Hematopoietic multipotent progenitor cell treated with erythropoietin and hydrocortisone succinate and interleukin-3 and kit ligand, for 8 days (in vitro differentiated cells): ENCODE results near the gene CDKN1A.

Experiments
- DNase-seq: peaks from one replicate; pipeline ENCODE4 v3.0.0-alpha.2; 2015

CDKN1A gene

GRCh38 chr6:36656441-36656840, 22.1 kb upstream of the CDKN1A start:
- DNase-seq, result no peak

- no peak for DNase-seq
Measured at GRCh38 chr6:36657271-36657670, 21.2 kb upstream of the CDKN1A start.

GRCh38 chr6:36657942-36658544, 20.5 kb upstream of the CDKN1A start:
- DNase-seq, result no peak

- no peak for DNase-seq
Measured at GRCh38 chr6:36659271-36659670, 19.2 kb upstream of the CDKN1A start.

- DNase-seq, result no peak
Measured at GRCh38 chr6:36660771-36661471, 17.6 kb upstream of the CDKN1A start.

- DNase-seq, result no peak
Measured at GRCh38 chr6:36662380-36662779, 16.1 kb upstream of the CDKN1A start.

GRCh38 chr6:36662827-36663256, 15.7 kb upstream of the CDKN1A start:
- peak; percentile 34 for DNase-seq

GRCh38 chr6:36663504-36664446, 14.7 kb upstream of the CDKN1A start:
- no peak for DNase-seq

- DNase-seq, result no peak
Measured at GRCh38 chr6:36665180-36665579, 13.3 kb upstream of the CDKN1A start.

GRCh38 chr6:36666287-36666686, 12.2 kb upstream of the CDKN1A start:
- no peak for DNase-seq

GRCh38 chr6:36666826-36667591, 11.5 kb upstream of the CDKN1A start:
- DNase-seq, result no peak

GRCh38 chr6:36668591-36668990, 9.9 kb upstream of the CDKN1A start:
- DNase-seq, result no peak

- DNase-seq, result no peak
Measured at GRCh38 chr6:36669002-36669401, 9.5 kb upstream of the CDKN1A start.

GRCh38 chr6:36670271-36670670, 8.2 kb upstream of the CDKN1A start:
- DNase-seq, result no peak

GRCh38 chr6:36671687-36672375, 6.7 kb upstream of the CDKN1A start:
- DNase-seq, result no peak

- DNase-seq, result no peak
Measured at GRCh38 chr6:36673882-36674281, 4.6 kb upstream of the CDKN1A start.

- no peak for DNase-seq
Measured at GRCh38 chr6:36674942-36675341, 3.6 kb upstream of the CDKN1A start.

GRCh38 chr6:36676141-36677058, 2.1 kb upstream of the CDKN1A start:
- DNase-seq, result no peak

- DNase-seq, result no peak
Measured at GRCh38 chr6:36677059-36677749, 1.3 kb upstream of the CDKN1A start.

GRCh38 chr6:36677753-36678487, 594 bp upstream of the CDKN1A start:
- no peak for DNase-seq
